Heart left ventricle (tissue), 13 donors: ENCODE measurements around the gene GGACT.

Experiments used
- POLR2A ChIP-seq, 2 donors: fragments of 450-650 bp; IDR thresholded peaks; one replicate each; pipeline ENCODE4 v1.6.1; 2017; ENCODE audit warnings: antibody characterized with exemption in 2 of 2, mild to moderate bottlenecking in 2 of 2, moderate library complexity in 2 of 2
- TF ChIP-seq, protein P1 (sequence below), 12 donors: fragments of 200-600 bp; sonication (generic) in 4 of 12; IDR thresholded peaks; one replicate each; pipeline versions ENCODE4 v1.5.0 to v1.8.0; 2018 to 2022; ENCODE audit warnings: antibody characterized with exemption in 12 of 12, mild to moderate bottlenecking in 5 of 12
- donor health status: ischemic (EF 13 %, LVEDD 7.1; RV severe dilation, severe dysfunction).
- donor health status: DM: no; HTN: yes; CAD: no.
- donor health status: DM: no; HTN: no; CAD: no.
- donor health status: ischemic (EF 25% LVEDD 6.9; RV normal size, moderate dysfunction).
- donor health status: ischemic (EF 25% LVEDD 5.7; RV mildly dilated, moderate dysfunction).
- donor health status: ischemic (EF 35%, LVEDD 5.7; RV mildly dilated, moderate dysfunction).
- donor health status: nonischemic (EF 11% LVEDD 7.7; RV severe dilation, severe dysfunction).
- donor health status: DM: yes; HTN: yes; CAD: no.
- donor health status: PGD.
- donor health status: ischemic (EF 29% LVEDD 5.4; RV normal size, mild dysfunction).
- donor health status: nonischemic (EF 23%, LVEDD 6.1; RV moderate dilation, normal function).

DNA sequence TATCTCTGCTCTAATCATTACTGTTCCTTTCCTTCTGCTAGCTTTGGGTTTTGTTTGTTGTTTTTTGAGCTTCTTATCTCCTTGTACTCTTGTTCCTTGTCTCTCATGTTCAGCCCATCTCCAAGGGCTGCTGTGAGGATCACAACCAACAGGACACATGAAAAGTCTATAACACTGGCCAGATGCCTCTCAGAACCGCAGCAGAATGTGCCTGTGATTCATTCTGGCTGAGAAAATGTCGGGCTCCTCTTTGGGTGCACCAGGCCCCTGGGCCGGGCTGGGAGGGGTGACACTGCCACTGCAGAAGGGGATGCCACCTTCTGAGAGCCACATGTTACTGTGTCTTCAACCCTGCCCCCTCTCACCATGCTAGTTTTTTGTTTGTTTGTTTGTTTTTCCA, 48.0 kb downstream of the GGACT start:
- TF ChIP-seq POLR2A (IDR thresholded peaks at IDR 0.05) = no peak
- TF ChIP-seq, protein P1, sequence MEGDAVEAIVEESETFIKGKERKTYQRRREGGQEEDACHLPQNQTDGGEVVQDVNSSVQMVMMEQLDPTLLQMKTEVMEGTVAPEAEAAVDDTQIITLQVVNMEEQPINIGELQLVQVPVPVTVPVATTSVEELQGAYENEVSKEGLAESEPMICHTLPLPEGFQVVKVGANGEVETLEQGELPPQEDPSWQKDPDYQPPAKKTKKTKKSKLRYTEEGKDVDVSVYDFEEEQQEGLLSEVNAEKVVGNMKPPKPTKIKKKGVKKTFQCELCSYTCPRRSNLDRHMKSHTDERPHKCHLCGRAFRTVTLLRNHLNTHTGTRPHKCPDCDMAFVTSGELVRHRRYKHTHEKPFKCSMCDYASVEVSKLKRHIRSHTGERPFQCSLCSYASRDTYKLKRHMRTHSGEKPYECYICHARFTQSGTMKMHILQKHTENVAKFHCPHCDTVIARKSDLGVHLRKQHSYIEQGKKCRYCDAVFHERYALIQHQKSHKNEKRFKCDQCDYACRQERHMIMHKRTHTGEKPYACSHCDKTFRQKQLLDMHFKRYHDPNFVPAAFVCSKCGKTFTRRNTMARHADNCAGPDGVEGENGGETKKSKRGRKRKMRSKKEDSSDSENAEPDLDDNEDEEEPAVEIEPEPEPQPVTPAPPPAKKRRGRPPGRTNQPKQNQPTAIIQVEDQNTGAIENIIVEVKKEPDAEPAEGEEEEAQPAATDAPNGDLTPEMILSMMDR (IDR thresholded peaks at IDR 0.05) = no peak
